Calu3 (cell line): ENCODE results near the gene ITPRIPL2. TPM values are rescaled to one million over a fixed set of nuclear protein-coding genes. Genes with fewer than 3 reads are reported as not detected.

Source experiments
- BruUV-seq: library from RNA; stranded (reverse); fragments of 400-500 nt; replicated peaks from 2 replicates; lab custom pipeline; 2021; lab: Mats Ljungman, UMichigan
- CTCF ChIA-PET: fragments of 300-600 bp; sonication (Branson Sonifier 250); formaldehyde crosslinking; loops from one replicate; lab custom pipeline; 2022; ENCODE audit warnings: antibody characterized with exemption; lab: Charles Lee
- DNase-seq: peaks from one replicate; pipeline ENCODE4 v3.0.0; 2022
- H3K27ac Mint-ChIP-seq: one replicate; pipeline ENCODE4 v1.8.0; 2022; ENCODE audit warnings: mixed read lengths; ENCODE audit not compliant: unreplicated experiment
- H3K27me3 Mint-ChIP-seq: one replicate; pipeline ENCODE4 v1.8.0; 2022; ENCODE audit warnings: mixed read lengths; ENCODE audit not compliant: unreplicated experiment
- H3K36me3 Mint-ChIP-seq: one replicate; pipeline ENCODE4 v1.8.0; 2022; ENCODE audit warnings: mild to moderate bottlenecking, moderate library complexity, mixed read lengths; ENCODE audit not compliant: insufficient read depth, unreplicated experiment
- H3K4me1 Mint-ChIP-seq: one replicate; pipeline ENCODE4 v1.8.0; 2022; ENCODE audit warnings: mild to moderate bottlenecking, low read depth, mixed read lengths; ENCODE audit not compliant: unreplicated experiment
- H3K4me3 Mint-ChIP-seq: one replicate; pipeline ENCODE4 v1.8.0; 2022; ENCODE audit warnings: mild to moderate bottlenecking, low read depth, moderate library complexity, mixed read lengths; ENCODE audit not compliant: unreplicated experiment
- H3K9me3 Mint-ChIP-seq: one replicate; pipeline ENCODE4 v1.8.0; 2022; ENCODE audit warnings: low read depth, mixed read lengths; ENCODE audit not compliant: unreplicated experiment
- CTCF ChIP-seq: fragments of 200-600 bp; IDR thresholded peaks from one replicate; pipeline ENCODE4 v1.8.0; 2022; ENCODE audit warnings: antibody characterized with exemption; ENCODE audit not compliant: unreplicated experiment
- intact Hi-C: fragments of 100-400 bp; cut with micrococcal nuclease; formaldehyde crosslinking; loops from one replicate; pipeline ENCODE4 v1.10.0; 2022; ENCODE audit not compliant: unreplicated experiment
- total RNA-seq: library from RNA; stranded (reverse); gene quantifications from 2 replicates; pipeline ENCODE4 v1.2.3, GENCODE V29; 2022

The ITPRIPL2 gene
- total RNA-seq, 1 experiment from 2014 or later = 73.1 TPM

- peaks cover 24% of the 10 kb centered on the region for H3K4me1 Mint-ChIP-seq
- no TSS peak for BruUV-seq
- CTCF ChIA-PET = interaction anchor here (0.6 kb wide), 1 partner anchor 615 kb away, joined by 3 read pairs; no protein-coding TSS in a partner anchor
These were observed 29.8 kb downstream of the ITPRIPL2 start for GRCh38 chr16:19143599-19143956.

GRCh38 chr16:19145010-19145409 is 31.2 kb downstream of the ITPRIPL2 start:
- Mint-ChIP-seq H3K9me3 (no peaks in the 10 kb centered on the region), H3K4me1 (peaks cover 10% of the 10 kb centered on the region), H3K36me3 (no peaks in the 10 kb centered on the region), H3K27me3 (peaks cover 21% of the 10 kb centered on the region), H3K4me3 (no peak overlapping the region), H3K27ac (no peak overlapping the region)
- no TSS peak for BruUV-seq
- CTCF ChIA-PET = interaction anchor here (0.7 to 0.8 kb wide), 2 partner anchors 77 to 146 kb away, joined by 3 to 6 read pairs; no protein-coding TSS in a partner anchor
- TF ChIP-seq CTCF = no peak
- intact Hi-C loops = no loop called here
- no peak for DNase-seq

More at GRCh38 chr16:19143599-19143956, 29.8 kb downstream of the ITPRIPL2 start:
- H3K9me3 Mint-ChIP-seq = no peaks in the 10 kb centered on the region
- H3K36me3 Mint-ChIP-seq = no peaks in the 10 kb centered on the region
- TF ChIP-seq CTCF = no peak
- no peak for DNase-seq
- no peak overlapping the region for H3K4me3 Mint-ChIP-seq
- peaks cover 11% of the 10 kb centered on the region for H3K27me3 Mint-ChIP-seq
- no peak overlapping the region for H3K27ac Mint-ChIP-seq
- intact Hi-C loops = no loop called here

- CTCF ChIA-PET = no interaction called here
- intact Hi-C loops = no loop called here
- BruUV-seq = no TSS peak
These were observed 33.4 kb downstream of the ITPRIPL2 start for GRCh38 chr16:19147126-19147525.

GRCh38 chr16:19147627-19148026 is 33.9 kb downstream of the ITPRIPL2 start:
- Mint-ChIP-seq H3K4me1 (no peaks in the 10 kb centered on the region), H3K9me3 (no peaks in the 10 kb centered on the region), H3K27me3 (peaks cover 21% of the 10 kb centered on the region), H3K27ac (no peak overlapping the region), H3K36me3 (no peaks in the 10 kb centered on the region), H3K4me3 (no peak overlapping the region)
- CTCF ChIA-PET = no interaction called here
- no TSS peak for BruUV-seq
- no peak for DNase-seq
- intact Hi-C loops = no loop called here
- TF ChIP-seq CTCF = no peak

More at GRCh38 chr16:19147126-19147525, 33.4 kb downstream of the ITPRIPL2 start:
- Mint-ChIP-seq H3K36me3 (no peaks in the 10 kb centered on the region), H3K9me3 (no peaks in the 10 kb centered on the region), H3K4me1 (no peaks in the 10 kb centered on the region), H3K4me3 (no peak overlapping the region), H3K27ac (no peak overlapping the region), H3K27me3 (peaks cover 21% of the 10 kb centered on the region)
- DNase-seq = no peak
- TF ChIP-seq CTCF = no peak
